Hematopoietic multipotent progenitor cell treated with erythropoietin and hydrocortisone succinate and interleukin-3 and kit ligand, for 6 days (in vitro differentiated cells): ENCODE data around the gene HYPK.
A peak's percentile ranks its signal among the peaks of the same experiment; 100 is the strongest.

Experiments used
- DNase-seq: peaks from one replicate; pipeline ENCODE4 v3.0.0-alpha.2; 2015

HYPK gene

DNA sequence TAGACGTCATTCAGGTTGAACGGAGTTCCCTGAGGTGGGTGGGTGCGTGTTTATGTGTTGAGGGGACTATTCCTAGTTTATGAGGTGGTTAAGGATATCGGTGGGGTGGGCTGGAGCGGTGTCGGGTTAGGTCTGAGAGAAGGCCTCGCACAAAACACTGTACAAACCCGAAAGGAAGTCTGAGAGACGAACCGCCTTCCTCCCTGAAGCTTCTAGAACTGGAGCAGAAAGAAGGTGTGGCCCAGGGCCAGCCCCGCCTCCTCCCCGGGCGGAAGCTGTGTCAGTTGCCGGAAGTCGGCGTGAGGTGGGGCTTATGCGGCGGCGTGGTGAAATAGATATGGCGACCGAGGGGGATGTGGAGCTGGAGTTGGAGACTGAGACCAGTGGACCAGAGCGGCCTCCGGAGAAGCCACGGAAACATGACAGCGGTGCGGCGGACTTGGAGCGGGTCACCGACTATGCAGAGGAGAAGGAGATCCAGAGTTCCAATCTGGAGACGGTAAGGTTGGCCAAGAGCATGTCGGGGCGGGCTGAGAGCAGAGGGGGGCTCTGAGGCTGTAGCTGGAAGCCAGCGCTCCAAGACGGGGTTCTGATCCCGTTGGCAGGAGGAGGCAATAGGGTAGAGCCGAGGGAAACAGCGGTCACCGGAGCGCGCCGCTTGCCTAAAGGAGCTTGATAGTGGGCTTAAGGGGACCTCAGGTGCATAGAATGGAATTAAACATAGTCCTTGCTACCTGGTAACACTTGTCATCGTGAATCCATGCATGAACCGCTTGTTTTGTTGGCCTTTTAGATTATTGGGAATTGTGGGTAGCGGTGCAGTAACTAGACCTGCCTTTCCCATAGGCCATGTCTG lies at the start of gene HYPK:
Gene HYPK, plus strand, starts transcription at position 314 of the 856 bp plus-strand sequence. Its CDS starts 24 bp downstream, at position 338.
- peak; percentile 95 for DNase-seq

DNA sequence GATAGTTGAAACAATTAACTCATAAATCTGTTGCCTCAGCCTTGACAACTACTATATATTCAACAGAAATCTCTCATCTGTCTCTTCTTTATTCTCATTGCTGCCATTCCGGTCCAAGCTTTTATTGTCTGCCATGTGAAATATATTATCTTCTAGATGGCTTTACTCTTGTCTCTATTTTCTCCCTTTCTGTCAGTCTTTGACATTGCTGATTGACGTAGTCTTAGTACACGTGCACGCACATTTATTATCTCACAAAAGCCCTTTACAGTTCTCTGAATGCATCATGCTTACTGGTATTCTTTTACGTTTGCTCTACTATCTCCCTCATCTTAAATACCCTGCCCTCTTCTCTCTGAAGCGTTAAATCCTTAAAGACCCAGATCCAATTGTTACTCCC lies 48.5 kb upstream of the HYPK start:
- DNase-seq = no peak

DNA sequence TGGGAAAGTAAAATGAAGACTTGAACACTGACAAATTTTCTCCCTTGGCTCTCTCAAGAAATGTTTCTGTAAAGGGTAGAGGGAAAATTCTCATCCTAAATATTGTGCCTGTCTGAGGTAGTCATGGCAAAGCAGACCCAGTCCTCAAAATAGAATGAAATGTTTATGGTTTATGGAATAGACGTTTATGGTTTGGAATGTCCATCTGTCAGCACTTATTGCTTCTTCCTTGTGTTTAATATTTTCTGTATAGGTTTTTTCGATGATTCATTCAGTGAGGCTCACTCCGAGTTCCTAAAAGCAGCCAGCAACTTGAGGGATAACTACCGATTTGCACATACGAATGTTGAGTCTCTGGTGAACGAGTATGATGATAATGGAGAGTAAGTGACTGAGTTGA lies 37.6 kb upstream of the HYPK start:
- no peak for DNase-seq

- DNase-seq = no peak
Observed at GRCh38 chr15:43763819-43764446, 36.5 kb upstream of the HYPK start.

- peak; percentile 85 for DNase-seq
Observed at GRCh38 chr15:43769584-43770228, 30.7 kb upstream of the HYPK start.

- DNase-seq = no peak
Observed at GRCh38 chr15:43771816-43772215, 28.6 kb upstream of the HYPK start.

DNA sequence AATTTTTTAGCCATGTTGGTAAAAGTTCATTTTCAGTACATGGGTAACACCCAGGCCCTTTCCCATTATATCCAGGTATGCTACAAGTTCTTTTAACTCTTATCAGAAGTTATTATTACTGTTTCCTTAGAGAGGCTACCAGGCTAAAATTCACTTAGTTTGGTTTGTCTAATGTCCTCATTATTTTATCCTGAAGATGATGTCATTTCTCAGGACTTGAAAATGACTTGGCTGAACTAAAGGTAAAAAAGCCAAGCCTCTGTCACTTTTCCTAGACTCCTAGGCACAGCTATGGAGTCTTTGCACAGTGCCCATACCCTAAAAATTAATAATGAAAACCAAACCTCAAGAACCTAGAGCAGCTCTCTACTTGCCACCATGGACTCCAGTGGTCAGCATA lies 27.8 kb upstream of the HYPK start:
- no peak for DNase-seq

GRCh38 chr15:43774062-43774461 lies 26.3 kb upstream of the HYPK start:
- DNase-seq = no peak

GRCh38 chr15:43775411-43775965 lies 24.9 kb upstream of the HYPK start:
- peak; percentile 48 for DNase-seq

DNA sequence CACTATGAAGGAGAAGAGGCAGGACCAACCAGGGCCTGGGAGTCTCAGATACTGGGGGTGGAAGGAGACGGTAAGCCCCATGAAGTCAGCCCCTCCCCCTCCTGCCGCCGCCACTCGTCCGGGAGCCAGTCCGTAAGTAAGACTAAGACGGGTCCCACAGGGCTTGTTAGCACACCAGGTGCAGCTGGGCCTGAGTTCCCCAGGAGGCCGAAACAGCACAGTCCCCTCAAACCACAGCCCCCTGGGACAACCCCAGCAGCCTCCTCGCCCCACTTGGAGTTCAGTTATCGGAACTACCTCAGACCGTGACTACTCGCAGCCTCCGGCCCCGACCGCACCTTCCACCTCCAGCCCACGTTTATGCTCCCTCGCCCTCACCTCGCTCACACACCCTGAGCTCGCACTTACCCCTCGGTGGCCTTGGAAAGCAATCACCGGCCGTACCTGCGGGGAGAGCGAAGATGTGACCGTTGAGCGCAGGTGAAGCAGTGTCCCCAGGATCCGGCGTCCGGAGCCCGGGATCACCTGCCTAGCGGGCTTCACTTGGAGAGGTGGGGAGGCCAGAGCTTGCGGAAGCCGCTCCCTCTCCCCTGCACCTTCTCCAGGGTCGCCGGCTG lies 24.2 kb upstream of the HYPK start:
- no peak for DNase-seq

GRCh38 chr15:43776718-43777266 lies 23.6 kb upstream of the HYPK start, which contains the start of gene ELL3:
TSS of gene ELL3 (minus strand) at chr15:43776966. CDS start at chr15:43776901, 65 bp downstream.
- peak; percentile 93 for DNase-seq

DNA sequence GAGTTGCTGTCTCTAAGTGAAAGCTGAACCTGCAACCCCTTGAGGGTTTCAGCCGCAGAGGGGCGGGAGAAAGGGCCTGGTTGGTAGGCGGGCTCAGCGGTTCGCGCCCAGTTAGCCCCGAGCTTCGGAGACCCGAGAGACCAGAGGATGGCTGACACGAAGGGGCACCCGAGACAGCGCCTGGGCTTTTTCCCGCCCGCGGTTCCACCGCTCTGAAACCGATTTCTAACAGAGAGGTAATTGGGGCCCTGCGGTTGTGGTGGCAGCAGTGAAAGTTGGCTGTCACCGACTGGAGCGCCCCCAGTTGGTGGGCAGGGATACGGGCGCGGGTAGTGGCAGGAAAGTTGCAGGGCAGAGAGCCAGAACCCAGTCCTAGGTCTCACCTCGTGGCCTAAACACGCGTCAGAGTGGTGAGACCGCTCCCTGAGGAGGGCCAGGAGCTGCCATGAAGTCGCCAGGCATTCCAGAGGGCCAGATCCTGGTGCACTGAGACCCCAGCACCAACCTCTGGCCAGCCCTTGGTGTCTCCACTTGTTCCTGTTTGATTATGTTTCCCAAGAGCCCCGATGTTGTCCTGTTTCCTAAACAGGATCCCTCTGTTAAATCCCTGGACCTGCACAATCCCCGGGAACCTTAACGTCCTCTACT lies 23.0 kb upstream of the HYPK start:
- peak; percentile 94 for DNase-seq

DNA sequence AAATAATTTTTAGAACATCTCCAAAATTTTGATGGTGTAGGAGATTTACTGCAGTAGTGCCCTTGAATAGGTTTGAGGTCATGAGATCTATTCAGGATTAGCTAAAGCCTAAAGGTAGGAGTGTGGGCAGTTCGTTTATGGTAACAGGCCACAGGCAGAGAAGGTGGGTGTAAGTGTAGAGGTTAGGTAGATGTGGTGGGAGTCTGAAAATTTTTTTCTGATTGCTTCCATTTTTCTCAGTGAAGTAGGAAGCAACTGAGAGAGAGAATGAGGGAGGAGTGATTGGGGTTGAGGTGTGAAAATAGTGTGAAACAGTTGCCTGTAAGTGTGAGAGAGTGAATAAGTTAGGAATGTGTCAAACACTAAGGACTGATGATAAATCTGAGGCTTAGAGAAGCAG lies 21.4 kb upstream of the HYPK start:
- DNase-seq = no peak

GRCh38 chr15:43789409-43789808 lies 11.0 kb upstream of the HYPK start:
- DNase-seq = no peak

DNA sequence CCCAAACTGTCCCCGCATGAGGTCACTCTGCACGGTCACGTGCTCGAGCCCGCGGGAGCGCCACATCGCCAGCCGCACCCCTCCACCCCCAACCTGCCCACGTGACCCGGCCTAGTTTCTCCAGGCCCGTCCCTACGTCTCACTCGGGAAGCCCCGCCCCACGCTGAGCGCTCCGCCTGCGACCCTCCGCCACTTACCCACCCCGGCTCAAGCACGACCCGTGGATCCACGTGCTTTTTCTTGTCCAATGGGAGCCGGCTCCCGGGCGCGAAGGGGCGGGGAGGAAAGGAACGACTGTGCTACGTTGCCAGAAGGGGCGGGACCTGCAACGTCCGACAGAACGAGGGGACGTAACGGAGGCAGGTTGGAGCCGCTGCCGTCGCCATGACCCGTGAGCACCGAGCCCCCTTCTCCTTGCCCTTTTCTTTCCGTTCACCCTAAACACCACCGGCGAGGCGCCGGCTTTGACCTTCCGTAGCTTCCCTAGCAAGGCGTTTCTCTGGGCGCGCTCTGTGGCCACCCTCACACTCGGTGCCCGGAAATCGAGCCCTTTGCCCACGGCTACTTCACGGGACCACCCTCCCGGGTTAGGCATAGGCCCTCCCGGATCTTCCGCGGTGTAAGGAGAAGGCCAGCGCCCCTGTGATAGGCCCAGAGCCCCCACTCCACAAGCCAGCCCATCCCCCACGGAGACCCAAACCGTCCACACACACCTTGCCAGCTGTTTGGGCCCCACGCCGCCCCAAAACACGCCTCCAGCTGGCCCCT lies 8.2 kb upstream of the HYPK start, which contains the start of gene SERF2:
Gene SERF2, plus strand, starts transcription at position 328 of the 768 bp plus-strand sequence. Its CDS starts 57 bp downstream, at position 385.
- DNase-seq = peak; percentile 99

DNA sequence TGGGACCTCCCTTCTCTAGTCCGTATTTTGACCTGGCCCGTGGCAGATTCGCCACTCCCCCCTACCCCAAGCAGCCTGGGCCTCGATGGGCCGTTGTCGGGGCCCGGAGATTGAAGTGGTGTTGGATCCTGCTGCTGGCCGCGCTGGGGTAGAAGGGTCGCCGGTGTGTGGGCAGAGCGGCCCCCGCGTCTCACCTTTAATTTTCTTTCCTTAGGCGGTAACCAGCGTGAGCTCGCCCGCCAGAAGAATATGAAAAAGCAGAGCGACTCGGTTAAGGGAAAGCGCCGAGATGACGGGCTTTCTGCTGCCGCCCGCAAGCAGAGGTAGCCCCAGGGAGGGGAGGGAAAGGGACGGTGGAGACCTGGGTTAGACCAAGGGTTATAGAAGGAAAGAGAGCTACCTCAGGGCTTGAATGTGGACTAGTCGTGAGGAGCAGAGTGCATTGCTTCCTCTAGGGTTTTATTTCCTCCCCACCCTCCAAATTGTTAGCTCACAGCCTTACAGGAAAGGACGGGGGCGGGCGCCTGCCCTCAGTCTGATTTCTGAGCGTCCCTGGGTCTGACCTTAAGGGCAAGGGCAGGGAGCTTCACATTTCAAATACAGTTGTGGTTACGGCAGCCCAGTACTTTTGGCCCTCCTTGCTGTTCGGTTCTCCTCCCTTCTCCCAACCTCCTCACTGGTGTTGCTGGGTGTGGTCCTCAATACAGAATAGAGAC lies 7.5 kb upstream of the HYPK start:
- peak; percentile 57 for DNase-seq

DNA sequence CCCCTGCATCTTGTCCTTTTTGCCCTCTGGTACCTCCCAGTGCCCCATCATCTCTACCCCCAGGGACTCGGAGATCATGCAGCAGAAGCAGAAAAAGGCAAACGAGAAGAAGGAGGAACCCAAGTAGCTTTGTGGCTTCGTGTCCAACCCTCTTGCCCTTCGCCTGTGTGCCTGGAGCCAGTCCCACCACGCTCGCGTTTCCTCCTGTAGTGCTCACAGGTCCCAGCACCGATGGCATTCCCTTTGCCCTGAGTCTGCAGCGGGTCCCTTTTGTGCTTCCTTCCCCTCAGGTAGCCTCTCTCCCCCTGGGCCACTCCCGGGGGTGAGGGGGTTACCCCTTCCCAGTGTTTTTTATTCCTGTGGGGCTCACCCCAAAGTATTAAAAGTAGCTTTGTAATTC lies 6.8 kb upstream of the HYPK start:
- DNase-seq = no peak

DNA sequence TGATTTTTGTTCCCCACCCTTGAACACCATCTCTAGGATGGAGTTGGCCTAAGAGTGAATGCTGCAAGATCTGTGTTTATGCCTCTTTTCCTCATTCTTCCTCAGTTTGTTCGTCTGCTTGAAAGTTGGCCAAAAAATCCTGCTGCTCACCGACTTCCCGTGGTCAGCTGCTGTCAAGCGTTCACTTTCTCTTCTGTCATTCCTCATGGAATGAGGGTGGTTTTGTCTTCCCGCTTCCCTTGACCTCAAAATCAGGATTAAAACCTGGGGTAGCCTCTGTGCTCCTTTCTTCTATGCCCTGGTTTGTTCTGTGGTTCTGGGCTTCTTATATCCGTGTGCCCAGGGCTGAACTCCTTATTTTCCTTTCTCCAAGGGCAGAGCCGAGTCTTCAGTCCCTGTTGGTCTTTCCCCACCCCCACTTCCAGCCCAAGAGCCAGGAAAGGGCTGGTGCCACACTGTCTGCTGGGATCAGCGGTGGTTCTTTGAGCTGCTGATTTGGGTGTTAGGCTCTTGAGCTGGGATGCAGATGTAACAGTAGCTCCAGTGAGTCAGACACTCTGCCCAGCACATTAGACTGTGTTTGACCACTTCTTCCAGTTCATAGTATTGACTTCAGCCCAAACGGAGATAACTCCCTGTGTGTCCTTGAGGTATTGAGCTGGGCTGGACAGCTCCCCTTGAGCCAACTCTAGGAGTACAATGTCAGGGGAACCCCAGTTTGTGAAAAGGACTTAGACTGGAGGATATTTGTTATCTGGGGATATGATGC lies 5.9 kb upstream of the HYPK start:
- no peak for DNase-seq

GRCh38 chr15:43795197-43795596 lies 5.2 kb upstream of the HYPK start:
- no peak for DNase-seq

- DNase-seq = no peak
Observed at GRCh38 chr15:43795997-43796396, 4.4 kb upstream of the HYPK start.
